ENCODE data around the gene ERBB4. TPM values are rescaled to one million over a fixed set of nuclear protein-coding genes. Genes with fewer than 3 reads are reported as not detected.
A peak's percentile ranks its signal among the peaks of the same experiment; 100 is the strongest.

The ERBB4 gene
- polyA plus RNA-seq, 1 of the 3 experiments (the other 2 are of a cell fraction) = 0.05 TPM

DNA sequence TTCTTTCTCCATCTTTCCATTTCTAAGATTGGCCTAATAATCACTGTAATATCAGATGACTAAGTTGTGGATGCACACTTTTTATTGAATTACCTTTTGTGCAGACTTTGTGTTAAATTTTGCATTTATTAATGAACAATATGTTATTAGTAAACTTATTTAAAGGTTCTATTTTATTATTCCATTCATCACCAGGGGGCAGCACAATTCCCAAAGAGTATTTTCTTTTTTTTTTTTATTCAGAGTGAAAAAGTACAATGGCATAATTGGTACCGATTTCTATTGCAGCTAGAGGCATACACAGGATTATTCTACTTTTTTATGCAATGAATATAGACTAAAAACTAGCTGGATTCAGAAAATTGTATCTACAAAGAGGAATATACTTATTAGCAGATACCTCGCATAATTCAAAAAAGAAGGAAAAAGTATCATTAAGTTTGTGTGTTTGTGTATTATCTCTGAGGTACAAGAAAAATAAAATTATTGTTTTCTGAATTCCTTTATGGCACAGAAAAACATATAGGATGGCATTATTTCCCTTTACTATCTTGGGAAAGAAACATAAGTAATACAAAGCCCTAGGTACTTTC, 390.6 kb downstream of the ERBB4 start:
- Histone ChIP-seq H3K36me3 (replicated peaks in 1 of 2; ENCODE audit: control insufficient read depth in 1 of 2, insufficient read depth in 2 of 2, low read length in 1 of 2) (no peaks in the 10 kb centered on the region), H3F3A (replicated peaks; ENCODE audit: insufficient read depth) (peaks cover 3% of the 10 kb centered on the region), H3K4me2 (no peak overlapping the region), H4K20me1 (ENCODE audit: insufficient read depth) (no peaks in the 10 kb centered on the region), H2AFZ (ENCODE audit: low read depth) (no peak overlapping the region), H3K9me3 (no peaks in the 10 kb centered on the region), H3K9ac (no peak overlapping the region), H3K79me2 (ENCODE audit: insufficient read depth) (no peaks in the 10 kb centered on the region), H3K27me3 (ENCODE audit: insufficient read depth) (no peaks in the 10 kb centered on the region), H3K27ac (ENCODE audit: low read depth in 2 of 2, low read length in 1 of 2) (no peak overlapping the region), H3K4me1 (ENCODE audit: control insufficient read depth in 1 of 2, insufficient read depth in 2 of 2, low read depth in 1 of 2, low read length in 1 of 2) (no peaks in the 10 kb centered on the region), H3K4me3 (ENCODE audit: low read depth in 2 of 2, low read length in 1 of 2) (no peak overlapping the region), H3K9me2 (no peaks in the 10 kb centered on the region)
- POLR2A ChIA-PET = no interaction called here
- WGBS (ENCODE audit: low lambda C conversion rate) = 52% methylated on average over 2 of the region's 2 CpGs
- no peak for DNase-seq
- CTCF ChIA-PET = interaction anchor here (0.6 to 0.8 kb wide), 4 partner anchors 372 to 400 kb away, joined by 3 read pairs; no protein-coding TSS in a partner anchor
- TF ChIP-seq RAD21 (IDR thresholded peaks at IDR 0.05; ENCODE audit: low read length) (peak; percentile 54), EP300 (IDR thresholded peaks at IDR 0.05; ENCODE audit: borderline replicate concordance in 1 of 2, low read depth in 1 of 2, low read length in 1 of 2) (no peak), SMC3 (IDR thresholded peaks at IDR 0.05; ENCODE audit: low read depth, low read length) (peak; percentile 47), SIN3A (IDR thresholded peaks at IDR 0.05; ENCODE audit: borderline replicate concordance, low read depth, low read length) (no peak), TEAD4 (IDR thresholded peaks at IDR 0.05; ENCODE audit: borderline replicate concordance, insufficient read depth) (no peak), CHD2 (IDR thresholded peaks at IDR 0.05; ENCODE audit: low read length, partially characterized antibody) (no peak)
- TF ChIP-seq, protein P1, sequence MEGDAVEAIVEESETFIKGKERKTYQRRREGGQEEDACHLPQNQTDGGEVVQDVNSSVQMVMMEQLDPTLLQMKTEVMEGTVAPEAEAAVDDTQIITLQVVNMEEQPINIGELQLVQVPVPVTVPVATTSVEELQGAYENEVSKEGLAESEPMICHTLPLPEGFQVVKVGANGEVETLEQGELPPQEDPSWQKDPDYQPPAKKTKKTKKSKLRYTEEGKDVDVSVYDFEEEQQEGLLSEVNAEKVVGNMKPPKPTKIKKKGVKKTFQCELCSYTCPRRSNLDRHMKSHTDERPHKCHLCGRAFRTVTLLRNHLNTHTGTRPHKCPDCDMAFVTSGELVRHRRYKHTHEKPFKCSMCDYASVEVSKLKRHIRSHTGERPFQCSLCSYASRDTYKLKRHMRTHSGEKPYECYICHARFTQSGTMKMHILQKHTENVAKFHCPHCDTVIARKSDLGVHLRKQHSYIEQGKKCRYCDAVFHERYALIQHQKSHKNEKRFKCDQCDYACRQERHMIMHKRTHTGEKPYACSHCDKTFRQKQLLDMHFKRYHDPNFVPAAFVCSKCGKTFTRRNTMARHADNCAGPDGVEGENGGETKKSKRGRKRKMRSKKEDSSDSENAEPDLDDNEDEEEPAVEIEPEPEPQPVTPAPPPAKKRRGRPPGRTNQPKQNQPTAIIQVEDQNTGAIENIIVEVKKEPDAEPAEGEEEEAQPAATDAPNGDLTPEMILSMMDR (IDR thresholded peaks at IDR 0.05) = peak; percentile 79
- TF ChIP-seq, protein P2, sequence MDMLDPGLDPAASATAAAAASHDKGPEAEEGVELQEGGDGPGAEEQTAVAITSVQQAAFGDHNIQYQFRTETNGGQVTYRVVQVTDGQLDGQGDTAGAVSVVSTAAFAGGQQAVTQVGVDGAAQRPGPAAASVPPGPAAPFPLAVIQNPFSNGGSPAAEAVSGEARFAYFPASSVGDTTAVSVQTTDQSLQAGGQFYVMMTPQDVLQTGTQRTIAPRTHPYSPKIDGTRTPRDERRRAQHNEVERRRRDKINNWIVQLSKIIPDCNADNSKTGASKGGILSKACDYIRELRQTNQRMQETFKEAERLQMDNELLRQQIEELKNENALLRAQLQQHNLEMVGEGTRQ (IDR thresholded peaks at IDR 0.05; ENCODE audit: borderline replicate concordance, low read depth, low read length) = no peak
- TF ChIP-seq, protein P3, sequence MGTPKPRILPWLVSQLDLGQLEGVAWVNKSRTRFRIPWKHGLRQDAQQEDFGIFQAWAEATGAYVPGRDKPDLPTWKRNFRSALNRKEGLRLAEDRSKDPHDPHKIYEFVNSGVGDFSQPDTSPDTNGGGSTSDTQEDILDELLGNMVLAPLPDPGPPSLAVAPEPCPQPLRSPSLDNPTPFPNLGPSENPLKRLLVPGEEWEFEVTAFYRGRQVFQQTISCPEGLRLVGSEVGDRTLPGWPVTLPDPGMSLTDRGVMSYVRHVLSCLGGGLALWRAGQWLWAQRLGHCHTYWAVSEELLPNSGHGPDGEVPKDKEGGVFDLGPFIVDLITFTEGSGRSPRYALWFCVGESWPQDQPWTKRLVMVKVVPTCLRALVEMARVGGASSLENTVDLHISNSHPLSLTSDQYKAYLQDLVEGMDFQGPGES (IDR thresholded peaks at IDR 0.05; ENCODE audit: low read depth, low read length) = no peak
- TF ChIP-seq, protein P4, sequence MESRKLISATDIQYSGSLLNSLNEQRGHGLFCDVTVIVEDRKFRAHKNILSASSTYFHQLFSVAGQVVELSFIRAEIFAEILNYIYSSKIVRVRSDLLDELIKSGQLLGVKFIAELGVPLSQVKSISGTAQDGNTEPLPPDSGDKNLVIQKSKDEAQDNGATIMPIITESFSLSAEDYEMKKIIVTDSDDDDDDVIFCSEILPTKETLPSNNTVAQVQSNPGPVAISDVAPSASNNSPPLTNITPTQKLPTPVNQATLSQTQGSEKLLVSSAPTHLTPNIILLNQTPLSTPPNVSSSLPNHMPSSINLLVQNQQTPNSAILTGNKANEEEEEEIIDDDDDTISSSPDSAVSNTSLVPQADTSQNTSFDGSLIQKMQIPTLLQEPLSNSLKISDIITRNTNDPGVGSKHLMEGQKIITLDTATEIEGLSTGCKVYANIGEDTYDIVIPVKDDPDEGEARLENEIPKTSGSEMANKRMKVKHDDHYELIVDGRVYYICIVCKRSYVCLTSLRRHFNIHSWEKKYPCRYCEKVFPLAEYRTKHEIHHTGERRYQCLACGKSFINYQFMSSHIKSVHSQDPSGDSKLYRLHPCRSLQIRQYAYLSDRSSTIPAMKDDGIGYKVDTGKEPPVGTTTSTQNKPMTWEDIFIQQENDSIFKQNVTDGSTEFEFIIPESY (IDR thresholded peaks at IDR 0.05; ENCODE audit: borderline replicate concordance, low read depth) = no peak

Measured in SK-N-SH (cell line).